DMS53 treated with DMSO at 0.1 percent for 48 hours (cell line): Measurements from ENCODE around the gene SLC24A1.

Experiments used
- DNase-seq: peaks from one replicate; lab custom pipeline; 2025; ENCODE audit not compliant: unreplicated experiment; lab: John Stamatoyannopoulos, UW

The SLC24A1 gene

DNA sequence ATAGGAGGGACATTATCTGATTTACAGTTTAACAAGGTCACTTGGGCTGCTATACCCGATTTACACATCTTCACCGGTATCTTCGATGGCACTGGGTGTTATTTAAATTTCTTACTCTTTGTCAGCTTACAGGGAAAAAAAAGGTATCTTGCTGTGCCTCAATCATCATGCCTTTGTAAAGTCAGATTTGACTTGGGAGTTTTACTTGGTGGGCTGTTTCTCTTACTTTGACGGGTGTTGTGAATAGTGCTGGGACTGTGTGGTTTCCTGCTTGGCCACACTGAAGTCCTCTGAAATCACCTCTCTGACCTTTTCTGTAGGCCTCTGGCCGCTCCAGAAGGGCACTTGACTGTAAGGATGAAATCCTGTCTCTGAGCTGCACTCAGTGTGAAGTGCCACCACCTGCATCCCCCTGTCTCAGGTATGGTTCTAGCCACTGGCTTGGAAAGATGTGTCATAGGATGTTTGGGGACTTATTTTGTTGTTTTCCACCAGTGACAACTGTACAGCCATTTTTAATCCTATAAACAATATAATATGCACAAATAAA, 3.1 kb upstream of the SLC24A1 start:
- DNase-seq: no peak

DNA sequence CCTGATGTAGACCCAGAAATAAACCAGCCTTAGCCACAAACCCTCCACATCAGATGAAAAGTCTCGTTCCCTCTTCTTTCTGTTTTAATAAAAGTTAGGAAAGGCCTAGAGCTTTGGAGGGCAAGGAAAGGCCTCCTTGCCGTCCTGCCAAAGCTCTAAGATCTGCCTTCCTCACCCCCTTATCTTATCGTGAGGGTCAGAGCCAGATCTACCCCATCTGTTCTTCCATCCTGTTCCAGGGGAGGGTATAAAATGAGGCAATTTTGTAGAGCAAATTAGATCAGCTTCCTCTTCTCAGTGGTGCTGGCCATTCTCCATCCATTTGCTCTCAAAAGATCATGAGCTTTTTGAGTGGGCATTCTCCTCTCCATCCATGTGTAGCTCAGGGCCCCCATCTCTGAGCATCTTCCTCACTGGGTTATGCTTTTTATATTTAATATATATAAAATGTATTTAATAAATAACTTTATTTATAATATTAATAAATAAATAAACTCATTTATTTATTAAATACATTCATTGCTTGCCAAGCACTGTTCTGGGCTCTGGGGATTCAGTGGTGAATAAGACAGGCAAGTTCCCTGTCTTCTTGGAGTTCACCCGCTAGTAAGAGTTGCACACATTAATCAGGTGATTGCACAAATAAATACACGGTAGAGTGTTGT, 2.0 kb upstream of the SLC24A1 start:
- DNase-seq: no peak

- no peak for DNase-seq
Measured at GRCh38 chr15:65620833-65621232, 905 bp upstream of the SLC24A1 start.

DNA sequence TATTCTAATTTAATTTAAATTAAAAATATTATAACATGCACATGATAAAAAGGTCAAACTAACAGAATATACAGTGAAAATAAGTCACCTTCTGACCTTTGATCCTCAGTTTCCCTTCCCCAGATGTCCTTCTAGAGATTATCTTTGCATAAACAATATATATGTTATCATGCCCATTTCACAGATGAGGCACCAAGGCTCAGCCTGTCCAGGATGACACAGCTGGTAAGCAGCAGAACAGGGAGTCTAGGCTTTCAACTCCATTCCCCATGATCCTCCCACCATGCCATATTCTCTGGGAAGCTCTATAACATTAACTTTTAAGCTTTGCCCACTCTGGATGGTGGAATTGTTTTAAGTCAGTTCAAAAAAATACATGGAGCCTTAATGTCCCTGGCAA, 1.4 kb downstream of the SLC24A1 start:
- DNase-seq: no peak

DNA sequence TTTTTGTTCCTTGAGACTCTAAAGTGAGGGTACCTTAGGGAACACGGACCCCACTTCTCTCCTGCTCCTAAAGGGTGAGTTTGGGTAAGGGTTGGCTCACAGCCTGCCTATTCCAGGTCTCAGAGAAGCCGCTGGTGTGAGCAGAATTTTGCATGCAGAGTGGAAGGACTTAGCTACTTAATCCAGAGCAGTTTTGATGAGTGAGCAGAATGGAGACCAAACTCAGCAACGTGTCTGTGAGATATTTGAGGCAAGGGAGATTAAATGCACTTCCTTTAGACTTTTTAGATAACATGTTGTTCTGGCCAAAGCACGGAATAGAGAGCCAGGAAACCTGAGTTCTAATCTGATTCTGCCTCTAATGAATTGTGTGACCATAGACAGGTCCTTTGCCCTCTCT, 5.1 kb downstream of the SLC24A1 start:
- DNase-seq: no peak

GRCh38 chr15:65629548-65629947, 7.8 kb downstream of the SLC24A1 start:
- no peak for DNase-seq

GRCh38 chr15:65630760-65631159, 9.0 kb downstream of the SLC24A1 start:
- no peak for DNase-seq

DNA sequence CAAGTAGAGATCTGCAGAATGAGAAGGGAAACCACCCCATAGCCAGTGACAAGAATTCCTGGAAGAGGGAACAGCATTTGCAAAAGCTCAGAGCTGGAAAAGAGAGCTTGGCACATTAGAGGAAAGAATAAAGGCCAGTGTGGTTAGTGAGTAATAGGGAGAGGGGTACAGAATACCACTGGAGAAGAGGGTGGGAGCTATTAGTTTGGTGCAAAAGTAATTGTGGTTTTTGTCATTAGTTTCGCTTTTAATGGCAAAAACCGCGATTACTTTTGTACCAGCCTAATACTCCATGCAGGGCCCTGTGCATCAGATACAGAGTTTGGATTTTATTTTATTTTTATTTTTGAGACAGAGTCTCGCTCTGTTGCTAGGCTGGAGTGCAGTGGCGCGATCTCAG, 9.8 kb downstream of the SLC24A1 start:
- no peak for DNase-seq

- DNase-seq: no peak
Measured at GRCh38 chr15:65632780-65633375, 11.1 kb downstream of the SLC24A1 start.

- DNase-seq: no peak
Measured at GRCh38 chr15:65633752-65634151, 12.0 kb downstream of the SLC24A1 start.

DNA sequence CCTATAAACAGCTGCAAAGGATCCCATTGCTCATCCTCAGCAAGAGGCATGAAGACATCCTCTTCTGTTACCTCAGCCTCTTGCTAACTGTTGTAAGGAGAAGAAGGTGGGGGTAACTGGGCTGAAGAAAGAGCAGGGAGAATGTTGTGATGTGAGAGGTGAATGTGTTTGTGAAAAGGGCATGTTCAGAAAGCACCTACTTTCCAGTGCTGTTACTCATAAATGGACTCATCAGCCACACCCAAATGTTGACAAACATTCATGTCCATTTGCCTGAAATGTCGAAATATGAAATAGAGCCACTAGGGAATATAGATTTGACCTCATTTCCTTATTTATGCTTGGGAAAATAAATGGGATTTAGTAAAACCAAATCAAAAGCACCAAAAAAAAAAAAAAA, 12.6 kb downstream of the SLC24A1 start:
- DNase-seq: no peak

GRCh38 chr15:65638109-65638508, 16.4 kb downstream of the SLC24A1 start:
- no peak for DNase-seq

DNA sequence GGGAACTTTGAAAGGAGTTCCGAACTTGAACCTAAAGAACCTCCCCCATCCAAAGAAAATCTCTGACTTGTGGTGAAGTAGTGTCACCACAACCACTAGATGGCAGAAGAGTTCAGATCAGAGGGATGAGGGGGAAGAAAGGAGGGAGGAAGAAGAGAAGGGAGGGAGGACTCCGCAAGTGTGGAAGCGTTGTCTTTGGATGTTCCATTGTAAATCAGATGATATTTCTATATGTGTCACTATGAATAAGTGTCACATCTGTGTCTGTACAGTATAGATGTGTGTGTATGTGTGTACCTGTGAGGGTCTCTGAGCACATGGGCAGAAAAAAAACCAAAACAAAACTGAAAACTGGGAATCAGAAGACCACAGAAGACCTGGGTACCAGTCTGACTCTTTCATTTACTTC, 16.9 kb downstream of the SLC24A1 start:
- DNase-seq: peak; percentile 66

- no peak for DNase-seq
Measured at GRCh38 chr15:65639509-65639908, 17.8 kb downstream of the SLC24A1 start.

GRCh38 chr15:65641768-65642475, 20.2 kb downstream of the SLC24A1 start:
- no peak for DNase-seq

- DNase-seq: no peak
Measured at GRCh38 chr15:65642594-65642993, 20.9 kb downstream of the SLC24A1 start.

- DNase-seq: no peak
Measured at GRCh38 chr15:65644282-65644681, 22.5 kb downstream of the SLC24A1 start.

DNA sequence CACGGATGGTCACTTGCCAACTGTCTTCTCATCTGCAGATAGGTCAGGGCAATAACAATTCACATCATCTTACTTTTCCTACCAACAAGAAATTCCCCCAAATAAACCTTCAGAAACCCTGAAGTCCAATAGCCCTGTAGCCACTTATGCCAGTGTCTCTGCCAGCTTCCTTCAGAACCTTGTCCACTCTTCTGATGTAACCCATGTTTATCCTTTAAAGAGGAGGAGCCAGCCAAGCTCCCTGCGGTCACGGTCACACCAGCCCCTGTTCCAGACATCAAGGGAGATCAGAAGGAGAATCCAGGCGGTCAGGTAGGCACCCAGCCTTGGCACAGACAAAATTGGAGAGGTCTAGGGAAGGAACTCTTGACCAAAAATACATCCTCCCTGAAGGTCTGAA, 23.7 kb downstream of the SLC24A1 start:
- DNase-seq: no peak

GRCh38 chr15:65646486-65646885, 24.7 kb downstream of the SLC24A1 start:
- DNase-seq: no peak

DNA sequence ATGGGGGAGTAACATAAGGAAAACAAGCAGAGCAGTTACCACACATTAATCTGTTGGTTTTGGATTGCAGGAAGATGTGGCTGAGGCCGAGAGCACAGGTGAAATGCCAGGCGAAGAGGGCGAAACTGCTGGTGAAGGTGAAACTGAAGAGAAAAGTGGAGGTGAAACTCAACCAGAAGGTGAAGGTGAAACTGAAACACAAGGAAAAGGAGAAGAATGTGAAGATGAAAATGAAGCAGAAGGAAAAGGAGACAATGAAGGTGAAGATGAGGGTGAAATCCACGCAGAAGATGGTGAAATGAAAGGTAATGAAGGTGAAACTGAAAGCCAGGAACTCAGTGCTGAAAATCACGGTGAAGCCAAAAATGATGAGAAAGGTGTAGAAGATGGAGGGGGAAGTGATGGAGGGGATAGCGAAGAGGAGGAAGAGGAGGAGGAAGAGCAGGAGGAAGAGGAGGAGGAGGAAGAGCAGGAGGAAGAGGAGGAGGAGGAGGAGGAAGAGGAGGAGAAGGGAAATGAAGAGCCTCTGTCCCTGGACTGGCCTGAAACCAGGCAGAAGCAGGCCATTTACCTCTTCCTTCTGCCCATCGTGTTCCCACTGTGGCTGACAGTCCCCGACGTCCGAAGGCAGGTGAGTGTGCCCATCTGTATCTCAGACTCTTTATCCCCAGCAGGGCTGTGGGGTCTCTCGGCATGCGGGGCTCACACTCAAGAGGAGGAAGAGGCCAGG, 28.7 kb downstream of the SLC24A1 start:
- no peak for DNase-seq

DNA sequence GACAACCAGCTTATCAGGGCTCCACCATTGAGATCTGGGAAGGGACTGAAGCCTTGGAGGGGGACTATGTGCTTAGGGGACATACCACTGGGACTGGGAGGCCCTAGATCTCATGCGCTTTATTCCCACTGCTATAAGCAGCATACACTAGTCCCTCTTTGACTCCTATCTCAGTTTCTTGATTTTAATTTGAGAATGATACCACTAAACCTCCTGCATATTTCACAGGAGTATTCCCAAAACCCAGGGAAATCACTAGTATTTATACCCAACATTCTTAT, 29.2 kb downstream of the SLC24A1 start:
- no peak for DNase-seq
